H1 (cell line): ENCODE data around the gene DNA2. TPM values are rescaled to one million over a fixed set of nuclear protein-coding genes. Genes with fewer than 3 reads are reported as not detected.

Source experiments
- CTCF ChIA-PET: fragments of 300-600 bp; sonication (Branson Sonifier 250); formaldehyde crosslinking; loops from one replicate; lab custom pipeline; 2021; ENCODE audit not compliant: partially characterized antibody; lab: Charles Lee
- POLR2A ChIA-PET: fragments of 300-600 bp; sonication (Branson Sonifier 250); formaldehyde crosslinking; loops from one replicate; lab custom pipeline; 2021; ENCODE audit warnings: inconsistent platforms; ENCODE audit not compliant: partially characterized antibody; lab: Charles Lee
- DNase-seq, 2 experiments: peaks; one replicate each; pipeline versions ENCODE4 v3.0.0 to v3.0.0-alpha.2; 2010 to 2022; ENCODE audit warnings: low spot score in 2 of 2, low read depth in 1 of 2, mixed read lengths in 1 of 2
- FAIRE-seq: peaks from 2 replicates; lab custom pipeline; 2011; peaks lifted over from hg19 to GRCh38; lab: Jason Lieb, UNC
- H2AFZ ChIP-seq: 2 replicates; pipeline ENCODE4 v1.8.1; 2012; ENCODE audit warnings: low read length, inconsistent platforms
- H2AK5ac ChIP-seq: 2 replicates; pipeline ENCODE4 v1.6.1; 2013; ENCODE audit warnings: low read depth, low read length
- H2BK120ac ChIP-seq: replicated peaks from 2 replicates; pipeline ENCODE3; 2013; ENCODE audit warnings: low read depth, low read length, inconsistent platforms
- H2BK12ac ChIP-seq: 2 replicates; pipeline ENCODE4 v1.6.1; 2013; ENCODE audit warnings: low read depth, low read length
- H2BK15ac ChIP-seq: 2 replicates; pipeline ENCODE4 v1.6.1; 2013; ENCODE audit warnings: low read length
- H2BK20ac ChIP-seq: 2 replicates; pipeline ENCODE4 v1.6.1; 2013; ENCODE audit warnings: low read length
- H2BK5ac ChIP-seq: 2 replicates; pipeline ENCODE4 v1.6.1; 2013; ENCODE audit warnings: low read depth, low read length
- H3K14ac ChIP-seq: 2 replicates; pipeline ENCODE4 v1.6.1; 2013; ENCODE audit warnings: inconsistent platforms; ENCODE audit not compliant: insufficient read length
- H3K18ac ChIP-seq: 2 replicates; pipeline ENCODE4 v1.6.1; 2013; ENCODE audit warnings: low read length; ENCODE audit errors: extremely low read depth
- H3K23ac ChIP-seq: 2 replicates; pipeline ENCODE4 v1.6.1; 2013; ENCODE audit warnings: inconsistent platforms; ENCODE audit not compliant: insufficient read length
- H3K23me2 ChIP-seq: 2 replicates; pipeline ENCODE4 v1.6.1; 2013; ENCODE audit warnings: low read depth, low read length
- H3K27ac ChIP-seq: 2 replicates; pipeline ENCODE4 v1.6.1; 2011; ENCODE audit warnings: low read depth, low read length, inconsistent platforms
- H3K27me3 ChIP-seq, 4 experiments: replicated peaks in 1 of 4; 1 replicate in 1 of 4; 2 replicates in 3 of 4; pipeline versions ENCODE4 v1.6.1 to v1.8.1; 2011 to 2013; ENCODE audit warnings: low read length in 3 of 4, mild to moderate bottlenecking in 3 of 4, inconsistent platforms in 2 of 4, mixed read lengths in 2 of 4, moderate library complexity in 1 of 4; ENCODE audit not compliant: control insufficient read depth in 3 of 4, insufficient read depth in 3 of 4; ENCODE audit errors: extremely low read depth in 1 of 4
- H3K36me3 ChIP-seq, 4 experiments: 2 replicates each; pipeline versions ENCODE4 v1.6.1 to v1.8.1; 2011 to 2013; ENCODE audit warnings: mild to moderate bottlenecking in 4 of 4, low read length in 3 of 4, moderate library complexity in 2 of 4, control low read depth in 1 of 4, inconsistent platforms in 1 of 4; ENCODE audit not compliant: insufficient read depth in 4 of 4, control insufficient read depth in 2 of 4
- H3K4ac ChIP-seq: replicated peaks from 2 replicates; pipeline ENCODE3; 2013; ENCODE audit warnings: low read length, low read depth, mixed read lengths, inconsistent platforms; ENCODE audit not compliant: insufficient read length
- H3K4me1 ChIP-seq, 4 experiments: replicated peaks in 1 of 4; 1 replicate in 1 of 4; 2 replicates in 3 of 4; pipeline versions ENCODE4 v1.6.1 to v1.8.1; 2011 to 2013; ENCODE audit warnings: low read length in 3 of 4, inconsistent platforms in 2 of 4, mixed read lengths in 1 of 4; ENCODE audit not compliant: insufficient read depth in 4 of 4, control insufficient read depth in 3 of 4
- H3K4me2 ChIP-seq, 2 experiments: 2 replicates each; pipeline versions ENCODE4 v1.6.1 to v1.8.1; 2011 to 2013; ENCODE audit warnings: low read depth in 2 of 2, low read length in 2 of 2, control low read depth in 1 of 2, inconsistent platforms in 1 of 2, mild to moderate bottlenecking in 1 of 2; ENCODE audit not compliant: insufficient read depth in 1 of 2
- H3K4me3 ChIP-seq, 4 experiments: fragments of 200-600, 300-600 bp in 1 of 4; sonication (generic), shearing (Covaris generic), sonication (Bioruptor Twin) in 1 of 4; 2 replicates each; pipeline versions ENCODE4 v1.5.1 to v1.8.1; 2011 to 2016; ENCODE audit warnings: low read length in 4 of 4, low read depth in 3 of 4, control low read depth in 2 of 4, inconsistent platforms in 2 of 4, mild to moderate bottlenecking in 2 of 4, mixed read lengths in 1 of 4, moderate library complexity in 1 of 4; ENCODE audit not compliant: insufficient read depth in 2 of 4; ENCODE audit errors: extremely low read depth in 1 of 4
- H3K56ac ChIP-seq: replicated peaks from 2 replicates; pipeline ENCODE3; 2013; ENCODE audit warnings: low read depth, mild to moderate bottlenecking, mixed read lengths, low read length, inconsistent platforms; ENCODE audit not compliant: insufficient read length
- H3K79me1 ChIP-seq: 2 replicates; pipeline ENCODE4 v1.6.1; 2013; ENCODE audit warnings: low read depth, low read length, control low read depth
- H3K79me2 ChIP-seq, 2 experiments: 2 replicates each; pipeline versions ENCODE4 v1.6.1 to v1.8.1; 2012 to 2013; ENCODE audit warnings: low read length in 2 of 2, mild to moderate bottlenecking in 2 of 2, inconsistent platforms in 1 of 2; ENCODE audit not compliant: insufficient read depth in 2 of 2, control insufficient read depth in 1 of 2
- H3K9ac ChIP-seq, 4 experiments: replicated peaks in 1 of 4; 1 replicate in 1 of 4; 2 replicates in 3 of 4; pipeline versions ENCODE4 v1.6.1 to v1.8.1; 2011 to 2013; ENCODE audit warnings: low read depth in 3 of 4, low read length in 3 of 4, control low read depth in 2 of 4, mild to moderate bottlenecking in 2 of 4, moderate library complexity in 2 of 4, inconsistent platforms in 1 of 4; ENCODE audit errors: extremely low read depth in 1 of 4
- H3K9me3 ChIP-seq, 2 experiments: 2 replicates each; pipeline versions ENCODE4 v1.6.1 to v1.8.1; 2012 to 2013; ENCODE audit warnings: mild to moderate bottlenecking in 2 of 2, moderate library complexity in 2 of 2, control low read depth in 1 of 2, inconsistent platforms in 1 of 2, low read depth in 1 of 2, low read length in 1 of 2, mixed read lengths in 1 of 2; ENCODE audit not compliant: insufficient read depth in 2 of 2
- H4K20me1 ChIP-seq, 2 experiments: replicated peaks in 1 of 2; 2 replicates each; pipeline versions ENCODE3 to v1.8.1; 2011 to 2013; ENCODE audit warnings: inconsistent platforms in 2 of 2, low read length in 2 of 2, mild to moderate bottlenecking in 1 of 2; ENCODE audit not compliant: insufficient read depth in 2 of 2, control insufficient read depth in 1 of 2
- H4K5ac ChIP-seq: 2 replicates; pipeline ENCODE4 v1.6.1; 2013; ENCODE audit warnings: low read length, low read depth, mixed read lengths, inconsistent platforms; ENCODE audit not compliant: insufficient read length
- H4K8ac ChIP-seq: 2 replicates; pipeline ENCODE4 v1.8.0; 2013; ENCODE audit warnings: mild to moderate bottlenecking, moderate library complexity, low read length, inconsistent platforms; ENCODE audit not compliant: insufficient read depth; ENCODE audit errors: extremely low read depth
- H4K91ac ChIP-seq: replicated peaks from 2 replicates; pipeline ENCODE3; 2013; ENCODE audit warnings: low read length, mixed read lengths, inconsistent platforms; ENCODE audit not compliant: insufficient read length
- BRCA1 ChIP-seq: IDR thresholded peaks from 2 replicates; pipeline ENCODE4 v1.6.1; 2012; ENCODE audit warnings: low read depth, low read length, improper control_type of control experiment
- CHD1 ChIP-seq: IDR thresholded peaks from 2 replicates; pipeline ENCODE4 v1.6.1; 2012; ENCODE audit warnings: low read depth, low read length, improper control_type of control experiment
- JUN ChIP-seq: IDR thresholded peaks from 2 replicates; pipeline ENCODE4 v1.6.1; 2011; ENCODE audit warnings: low read depth, mild to moderate bottlenecking, improper control_type of control experiment, low read length
- NRF1 ChIP-seq: IDR thresholded peaks from 2 replicates; pipeline ENCODE4 v1.6.1; 2011; ENCODE audit warnings: mild to moderate bottlenecking, low read depth, low read length, improper control_type of control experiment
- POU5F1 ChIP-seq: IDR thresholded peaks from 2 replicates; pipeline ENCODE4 v1.6.1; 2011; ENCODE audit warnings: low read depth, mild to moderate bottlenecking, low read length, moderate library complexity
- SAP30 ChIP-seq: fragments of 300-600 bp; sonication (generic); IDR thresholded peaks from 2 replicates; pipeline ENCODE4 v1.7.1; 2012; ENCODE audit warnings: low read length, moderate library complexity, mild to moderate bottlenecking, inconsistent platforms; ENCODE audit not compliant: insufficient read depth, insufficient replicate concordance
- SIRT6 ChIP-seq: IDR thresholded peaks from one replicate; pipeline ENCODE4 v1.7.1; 2012; ENCODE audit warnings: low read length, inconsistent platforms
- SIX5 ChIP-seq: IDR thresholded peaks from 2 replicates; pipeline ENCODE4 v1.6.1; 2011; ENCODE audit warnings: mild to moderate bottlenecking, low read depth, low read length
- TBP ChIP-seq: IDR thresholded peaks from 2 replicates; pipeline ENCODE4 v1.6.1; 2011; ENCODE audit warnings: low read depth, low read length, improper control_type of control experiment
- ZNF274 ChIP-seq: IDR thresholded peaks from 2 replicates; pipeline ENCODE4 v1.7.0; 2012; ENCODE audit warnings: low read length, borderline replicate concordance; ENCODE audit errors: extremely low read depth
- WGBS, 2 experiments: shearing (Covaris generic) in 1 of 2; methylation state at CpG; one replicate each; pipeline versions ENCODE4 v1.1.6 to v1.1.7; 2013 to 2015; ENCODE audit warnings: low lambda C conversion rate in 2 of 2, mixed read lengths in 2 of 2, inconsistent platforms in 1 of 2, low coverage in 1 of 2, missing lambda C conversion rate in 1 of 2; ENCODE audit not compliant: insufficient replicate concordance in 2 of 2, insufficient coverage in 1 of 2, insufficient read length in 1 of 2; ENCODE audit errors: extremely low coverage in 1 of 2, missing lambda C conversion rate in 1 of 2; 5-methylcytosine and 5-hydroxymethylcytosine counted together
- polyA plus RNA-seq, 7 experiments: library from polyadenylated mRNA; depleted of rRNA in 3 of 7; stranded (reverse) in 5 of 7; unstranded in 2 of 7; fragments of >200 nt in 5 of 7; fragments of 200-250 nt in 2 of 7; gene quantifications; 1 replicate in 5 of 7; 2 replicates in 1 of 7; 4 replicates in 1 of 7; pipeline versions ENCODE4 v1.2.1 to v1.2.3, GENCODE V29; 2011 to 2013; ENCODE audit warnings: missing spikeins in 2 of 7, mixed read lengths in 2 of 7
- total RNA-seq: library from RNA; stranded (reverse); fragmentation: NEBNext Ultra II Directional; extraction: Animal tissue kit (Norgen Biotek cat#: 25700); gene quantifications from 2 replicates; pipeline ENCODE4 v1.2.1, GENCODE V29; 2021
- TF ChIP-seq, protein P1 (sequence below): IDR thresholded peaks from 2 replicates; pipeline ENCODE4 v1.6.1; 2011; ENCODE audit warnings: low read depth, mild to moderate bottlenecking, low read length; ENCODE audit not compliant: insufficient read depth

The DNA2 gene
- total and polyA plus RNA-seq, 2 of the 8 experiments (the other 6 are each of a cell fraction or from before 2014, with no cell fraction given) = 16.0 to 57.9 TPM

- H2BK5ac ChIP-seq = no peak overlapping the region
- H3K14ac ChIP-seq = no peak overlapping the region
- H3K36me3 ChIP-seq = peaks cover 0 to 4% (median under 1%) of the 10 kb centered on the region in 4 experiments; a peak in 1 of 8 replicates
- H2BK120ac ChIP-seq = no peak overlapping the region
- no peaks in the 10 kb centered on the region for H3K27me3 ChIP-seq
- H3K9ac ChIP-seq = no peak overlapping the region
- no peak overlapping the region for H4K5ac ChIP-seq
- no peaks in the 10 kb centered on the region for H4K20me1 ChIP-seq
- no peak overlapping the region for H2AFZ ChIP-seq
- H3K4me2 ChIP-seq = no peak overlapping the region
- H3K4me1 ChIP-seq = peaks cover 0 to 6% (median 3%) of the 10 kb centered on the region in 4 experiments; a peak in 4 of 7 replicates
- FAIRE-seq (no peak), DNase-seq (no peak)
- no peak overlapping the region for H3K23ac ChIP-seq
- no peak overlapping the region for H3K27ac ChIP-seq
- H2AK5ac ChIP-seq = no peak overlapping the region
- no peak overlapping the region for H4K91ac ChIP-seq
- no peaks in the 10 kb centered on the region for H3K79me1 ChIP-seq
- ChIA-PET POLR2A (no interaction called here), CTCF (no interaction called here)
- H4K8ac ChIP-seq = no peak overlapping the region
- no peak overlapping the region for H3K56ac ChIP-seq
- 98% methylated on average over 2 of the region's 2 CpGs; no CpG with 5 or more reads in 1 of the 2 experiments for WGBS, 2 experiments
- no peak overlapping the region for H3K4ac ChIP-seq
- no peak overlapping the region for H3K4me3 ChIP-seq
- no peak overlapping the region for H3K18ac ChIP-seq
- H2BK20ac ChIP-seq = no peak overlapping the region
- H3K79me2 ChIP-seq = no peaks in the 10 kb centered on the region
- no peaks in the 10 kb centered on the region for H3K9me3 ChIP-seq
- no peak overlapping the region for H2BK15ac ChIP-seq
- H2BK12ac ChIP-seq = no peak overlapping the region
- H3K23me2 ChIP-seq = no peaks in the 10 kb centered on the region
- TF ChIP-seq TBP (no peak), CHD1 (no peak), SAP30 (no peak), ZNF274 (no peak), NRF1 (no peak), POU5F1 (no peak), SIRT6 (no peak), JUN (no peak), BRCA1 (no peak), SIX5 (no peak)
- TF ChIP-seq, protein P1, sequence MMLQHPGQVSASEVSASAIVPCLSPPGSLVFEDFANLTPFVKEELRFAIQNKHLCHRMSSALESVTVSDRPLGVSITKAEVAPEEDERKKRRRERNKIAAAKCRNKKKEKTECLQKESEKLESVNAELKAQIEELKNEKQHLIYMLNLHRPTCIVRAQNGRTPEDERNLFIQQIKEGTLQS = no peak
Observed at GRCh38 chr10:68492118-68492517, 20.3 kb upstream of the DNA2 start.
